SU-DHL-6 (cell line): ENCODE results near the gene GAS7.

ENCODE experiments used
- H2AFZ ChIP-seq: fragments of 200-600 bp; sonication (generic); 2 replicates; pipeline ENCODE4 v1.6.1; 2014; ENCODE audit warnings: low read depth, mild to moderate bottlenecking, moderate library complexity, mixed read lengths, antibody characterized with exemption, low read length; ENCODE audit not compliant: severe bottlenecking
- H3F3A ChIP-seq: fragments of 200-600 bp; shearing (Covaris generic); 2 replicates; pipeline ENCODE4 v1.6.0; 2016; ENCODE audit warnings: antibody characterized with exemption, mild to moderate bottlenecking; ENCODE audit not compliant: insufficient read depth
- H3K27ac ChIP-seq: fragments of 200-600 bp; sonication (generic); 2 replicates; pipeline ENCODE4 v1.5.1; 2016; ENCODE audit warnings: low read depth, mild to moderate bottlenecking, low read length, moderate library complexity, mixed read lengths
- H3K27me3 ChIP-seq: fragments of 200-600 bp; sonication (generic), shearing (Covaris generic); 2 replicates; pipeline ENCODE4 v1.6.0; 2014; ENCODE audit warnings: mild to moderate bottlenecking, low read length
- H3K36me3 ChIP-seq: fragments of 200-600 bp; sonication (generic); 2 replicates; pipeline ENCODE4 v1.6.1; 2014; ENCODE audit warnings: mild to moderate bottlenecking, low read length, mixed read lengths
- H3K4me2 ChIP-seq: fragments of 300-600, 200-600 bp; shearing (Covaris generic), sonication (generic); 2 replicates; pipeline ENCODE4 v1.6.0; 2014; ENCODE audit warnings: low read length, low read depth, mild to moderate bottlenecking; ENCODE audit not compliant: poor library complexity, severe bottlenecking
- H3K4me3 ChIP-seq: fragments of 200-600 bp; sonication (generic); 2 replicates; pipeline ENCODE4 v1.5.1; 2014; ENCODE audit warnings: antibody characterized with exemption, low read length, mild to moderate bottlenecking, mixed read lengths; ENCODE audit not compliant: insufficient read depth, poor library complexity, severe bottlenecking
- H3K79me2 ChIP-seq: fragments of 200-600 bp; sonication (generic); 2 replicates; pipeline ENCODE4 v1.6.1; 2014; ENCODE audit warnings: mild to moderate bottlenecking, low read length, moderate library complexity; ENCODE audit not compliant: insufficient read depth
- H3K9ac ChIP-seq: fragments of 200-600 bp; sonication (generic); 2 replicates; pipeline ENCODE4 v1.7.0; 2014; ENCODE audit warnings: mild to moderate bottlenecking, low read length
- H3K9me2 ChIP-seq: fragments of 200-600 bp; sonication (generic); replicated peaks from 2 replicates; pipeline ENCODE4 v1.6.1; 2014; ENCODE audit warnings: low read length; ENCODE audit not compliant: insufficient read depth
- H3K9me3 ChIP-seq: fragments of 200-600 bp; sonication (generic); 2 replicates; pipeline ENCODE4 v1.6.1; 2014; ENCODE audit warnings: low read length, mixed read lengths; ENCODE audit not compliant: insufficient read depth
- H4K20me1 ChIP-seq: fragments of 200-600 bp; sonication (generic); 2 replicates; pipeline ENCODE4 v1.6.1; 2014; ENCODE audit warnings: low read depth, mild to moderate bottlenecking, antibody characterized with exemption, low read length, moderate library complexity, mixed read lengths
- CTCF ChIP-seq: fragments of 200-600 bp; sonication (generic); IDR thresholded peaks from one replicate; pipeline ENCODE4 v1.5.1; 2017; ENCODE audit warnings: antibody characterized with exemption, mild to moderate bottlenecking, low read length, moderate library complexity; ENCODE audit not compliant: insufficient read depth, poor library complexity, severe bottlenecking
- EZH2phosphoT487 ChIP-seq: fragments of 200-600 bp; sonication (generic), shearing (Covaris generic); conservative IDR thresholded peaks from 2 replicates; pipeline ENCODE4 v1.6.1; 2018; ENCODE audit warnings: mild to moderate bottlenecking, antibody characterized with exemption, low read length, moderate library complexity, mixed read lengths

Gene GAS7

DNA sequence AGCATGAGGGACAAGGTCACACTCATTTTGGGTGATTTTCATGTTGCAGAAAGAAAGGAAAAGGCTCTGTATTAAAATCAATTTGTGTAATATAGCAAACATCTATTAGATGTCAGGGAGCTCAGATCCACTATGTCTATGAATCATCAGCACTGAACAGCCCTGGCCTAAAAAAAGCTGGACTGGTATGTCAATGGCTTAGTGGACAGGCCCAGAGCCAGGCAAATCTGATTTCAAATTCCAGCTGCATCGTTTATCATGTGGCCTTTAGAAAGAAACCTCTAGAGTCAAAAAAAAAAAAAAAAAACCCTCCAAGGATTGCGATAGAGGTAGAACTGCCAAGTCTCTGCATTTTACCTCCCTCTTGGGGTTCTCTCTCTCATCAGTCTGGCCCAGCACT, 5.4 kb downstream of the GAS7 start:
- no peak overlapping the region for H3K27ac ChIP-seq

DNA sequence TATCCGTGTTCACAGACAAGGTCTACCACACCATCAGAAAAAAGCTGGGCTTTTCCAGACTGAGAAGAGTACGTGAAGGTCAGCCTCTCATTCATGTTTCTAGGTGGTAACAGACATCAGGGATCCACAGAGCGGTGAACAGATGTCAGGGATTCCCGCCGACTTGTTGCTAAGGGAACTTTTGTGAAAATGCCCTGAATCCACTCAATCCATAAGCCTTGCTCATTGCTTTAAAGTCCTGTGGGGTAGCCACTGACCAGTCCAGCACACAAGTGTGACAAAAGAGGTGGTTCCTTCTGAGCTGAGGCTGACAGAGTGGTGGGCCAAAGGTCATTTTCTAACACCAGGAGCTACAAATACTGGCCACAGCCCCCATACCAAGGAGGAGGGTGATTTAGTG, 5.9 kb downstream of the GAS7 start:
- Histone ChIP-seq H3K4me3 (no peak overlapping the region), H4K20me1 (no peaks in the 10 kb centered on the region), H3K27ac (no peak overlapping the region), H3K79me2 (no peaks in the 10 kb centered on the region), H3K27me3 (no peaks in the 10 kb centered on the region), H3K4me2 (no peak overlapping the region), H3K9me3 (0 out of 2 replicates have a peak, but pooled peaks cover 4% of the 10 kb centered on the region), H3K9ac (no peak overlapping the region), H3K9me2 (no peaks in the 10 kb centered on the region), H3F3A (no peaks in the 10 kb centered on the region), H3K36me3 (no peaks in the 10 kb centered on the region), H2AFZ (no peak overlapping the region)
- TF ChIP-seq CTCF (no peak), EZH2phosphoT487 (no peak)

More for the DNA sequence above, 5.4 kb downstream of the GAS7 start:
- Histone ChIP-seq H3K4me3 (no peak overlapping the region), H3K9ac (no peak overlapping the region), H2AFZ (no peak overlapping the region), H3K9me2 (no peaks in the 10 kb centered on the region), H3F3A (no peaks in the 10 kb centered on the region), H4K20me1 (no peaks in the 10 kb centered on the region), H3K27me3 (no peaks in the 10 kb centered on the region), H3K9me3 (0 out of 2 replicates have a peak, but pooled peaks cover 4% of the 10 kb centered on the region), H3K4me2 (no peak overlapping the region), H3K79me2 (no peaks in the 10 kb centered on the region), H3K36me3 (no peaks in the 10 kb centered on the region)
- TF ChIP-seq CTCF (no peak), EZH2phosphoT487 (no peak)

GRCh38 chr17:10187456-10187855, 10.9 kb downstream of the GAS7 start:
- H3K79me2 ChIP-seq = no peaks in the 10 kb centered on the region
- no peaks in the 10 kb centered on the region for H3K27me3 ChIP-seq
- H3K27ac ChIP-seq = no peak overlapping the region
- H3K4me3 ChIP-seq = no peak overlapping the region
- H2AFZ ChIP-seq = no peak overlapping the region
- H3K9ac ChIP-seq = no peak overlapping the region
- no peak for TF ChIP-seq EZH2phosphoT487
- no peak for TF ChIP-seq CTCF
- H4K20me1 ChIP-seq = no peaks in the 10 kb centered on the region
- no peaks in the 10 kb centered on the region for H3K9me2 ChIP-seq
- no peaks in the 10 kb centered on the region for H3F3A ChIP-seq
- no peak overlapping the region for H3K4me2 ChIP-seq
- no peaks in the 10 kb centered on the region for H3K9me3 ChIP-seq
- H3K36me3 ChIP-seq = no peaks in the 10 kb centered on the region
